H9 (cell line): ENCODE results near the gene MEF2C. TPM values are rescaled to one million over a fixed set of nuclear protein-coding genes. Genes with fewer than 3 reads are reported as not detected.

Experiments
- DNase-seq: peaks from one replicate; pipeline ENCODE4 v3.0.0-alpha.2; 2017
- H2AFZ ChIP-seq: one replicate; pipeline ENCODE4 v1.6.1; 2013; ENCODE audit warnings: mild to moderate bottlenecking, low read length, control low read depth, moderate library complexity
- H2AK5ac ChIP-seq: 2 replicates; pipeline ENCODE4 v1.6.1; 2013; ENCODE audit warnings: low read length, control low read depth, mixed read lengths; ENCODE audit not compliant: insufficient read length
- H2BK120ac ChIP-seq: one replicate; pipeline ENCODE4 v1.6.1; 2013; ENCODE audit warnings: low read depth, mild to moderate bottlenecking, low read length, control low read depth, inconsistent platforms; ENCODE audit not compliant: poor library complexity, severe bottlenecking
- H2BK12ac ChIP-seq: 2 replicates; pipeline ENCODE4 v1.6.1; 2013; ENCODE audit warnings: low read length, control low read depth, mixed read lengths, low read depth; ENCODE audit not compliant: insufficient read length
- H2BK15ac ChIP-seq: 2 replicates; pipeline ENCODE4 v1.6.1; 2013; ENCODE audit warnings: low read depth, low read length, control low read depth
- H2BK20ac ChIP-seq: one replicate; pipeline ENCODE4 v1.6.1; 2013; ENCODE audit warnings: low read depth, mild to moderate bottlenecking, low read length, control low read depth, inconsistent platforms; ENCODE audit not compliant: poor library complexity, severe bottlenecking
- H2BK5ac ChIP-seq: 2 replicates; pipeline ENCODE4 v1.6.1; 2013; ENCODE audit warnings: low read length, control low read depth, mixed read lengths; ENCODE audit not compliant: insufficient read length
- H3K14ac ChIP-seq: 2 replicates; pipeline ENCODE4 v1.6.1; 2013; ENCODE audit warnings: low read length, control low read depth; ENCODE audit not compliant: insufficient read depth
- H3K18ac ChIP-seq: 2 replicates; pipeline ENCODE4 v1.6.1; 2013; ENCODE audit warnings: low read depth, mild to moderate bottlenecking, mixed read lengths, low read length, control low read depth; ENCODE audit not compliant: insufficient read length
- H3K23ac ChIP-seq: 2 replicates; pipeline ENCODE4 v1.6.1; 2013; ENCODE audit warnings: low read length, control low read depth, mixed read lengths, low read depth; ENCODE audit not compliant: insufficient read length
- H3K23me2 ChIP-seq: 2 replicates; pipeline ENCODE4 v1.6.1; 2013; ENCODE audit warnings: low read depth, mild to moderate bottlenecking, mixed read lengths, low read length, control low read depth; ENCODE audit not compliant: insufficient read length, poor library complexity, severe bottlenecking
- H3K27ac ChIP-seq: 2 replicates; pipeline ENCODE4 v1.5.1; 2013; ENCODE audit warnings: low read length, control low read depth, mixed read lengths, low read depth; ENCODE audit not compliant: insufficient read length
- H3K27me3 ChIP-seq: 2 replicates; pipeline ENCODE4 v1.6.1; 2013; ENCODE audit warnings: low read length, control low read depth, inconsistent platforms; ENCODE audit not compliant: insufficient read depth
- H3K4ac ChIP-seq: 2 replicates; pipeline ENCODE4 v1.6.1; 2013; ENCODE audit warnings: low read depth, mild to moderate bottlenecking, control low read depth, inconsistent platforms, low read length, moderate library complexity
- H3K4me1 ChIP-seq: 2 replicates; pipeline ENCODE4 v1.6.1; 2013; ENCODE audit warnings: low read length, control low read depth, inconsistent platforms; ENCODE audit not compliant: insufficient read depth
- H3K4me2 ChIP-seq: 2 replicates; pipeline ENCODE4 v1.6.1; 2013; ENCODE audit warnings: low read length, control low read depth, mixed read lengths; ENCODE audit not compliant: insufficient read length, insufficient read depth
- H3K56ac ChIP-seq: 2 replicates; pipeline ENCODE4 v1.6.1; 2013; ENCODE audit warnings: low read depth, mild to moderate bottlenecking, mixed read lengths, low read length, control low read depth; ENCODE audit not compliant: insufficient read length
- H3K79me1 ChIP-seq: 2 replicates; pipeline ENCODE4 v1.6.1; 2013; ENCODE audit warnings: low read depth, mild to moderate bottlenecking, moderate library complexity, low read length, control low read depth, inconsistent platforms; ENCODE audit not compliant: insufficient read depth, poor library complexity, severe bottlenecking
- H3K79me2 ChIP-seq: 2 replicates; pipeline ENCODE4 v1.6.1; 2013; ENCODE audit warnings: low read length, control low read depth, inconsistent platforms; ENCODE audit not compliant: insufficient read depth
- H3K9ac ChIP-seq: 2 replicates; pipeline ENCODE4 v1.6.1; 2013; ENCODE audit warnings: low read length, control low read depth, mixed read lengths; ENCODE audit not compliant: insufficient read length; ENCODE audit errors: extremely low read depth
- H3K9me3 ChIP-seq: one replicate; pipeline ENCODE4 v1.6.1; 2013; ENCODE audit warnings: low read depth, low read length, inconsistent platforms; ENCODE audit not compliant: control insufficient read depth
- H3T11ph ChIP-seq: one replicate; pipeline ENCODE4 v1.6.1; 2013; ENCODE audit warnings: mild to moderate bottlenecking, low read length, control low read depth, inconsistent platforms
- H4K20me1 ChIP-seq: one replicate; pipeline ENCODE4 v1.6.1; 2013; ENCODE audit not compliant: control insufficient read depth, insufficient read length, insufficient read depth
- H4K5ac ChIP-seq: 2 replicates; pipeline ENCODE4 v1.6.1; 2013; ENCODE audit warnings: low read depth, mild to moderate bottlenecking, mixed read lengths, low read length, control low read depth; ENCODE audit not compliant: insufficient read length
- H4K8ac ChIP-seq: replicated peaks from 2 replicates; pipeline ENCODE4 v1.6.1; 2013; ENCODE audit warnings: low read length, control low read depth, mixed read lengths, low read depth; ENCODE audit not compliant: insufficient read length
- H4K91ac ChIP-seq: 2 replicates; pipeline ENCODE4 v1.6.1; 2013; ENCODE audit warnings: low read depth, mild to moderate bottlenecking, moderate library complexity, mixed read lengths, low read length, control low read depth; ENCODE audit not compliant: insufficient read length
- H3K27ac Mint-ChIP-seq, 3 experiments: 2 replicates in 2 of 3; 3 replicates in 1 of 3; pipeline ENCODE4 v1.8.0; 2020 to 2021; ENCODE audit warnings: mixed read lengths in 3 of 3, mild to moderate bottlenecking in 1 of 3, moderate library complexity in 1 of 3
- H3K27me3 Mint-ChIP-seq: 2 replicates; pipeline ENCODE4 v1.8.0; 2021; ENCODE audit warnings: low read depth, mild to moderate bottlenecking, moderate library complexity, mixed read lengths
- H3K36me3 Mint-ChIP-seq, 3 experiments: 2 replicates in 2 of 3; 3 replicates in 1 of 3; pipeline ENCODE4 v1.8.0; 2020 to 2021; ENCODE audit warnings: low read depth in 3 of 3, mixed read lengths in 3 of 3; ENCODE audit not compliant: insufficient read depth in 1 of 3
- H3K4me1 Mint-ChIP-seq, 2 experiments: 2 replicates each; pipeline ENCODE4 v1.8.0; 2020; ENCODE audit warnings: mixed read lengths in 2 of 2
- H3K4me3 Mint-ChIP-seq, 2 experiments: 2 replicates in 1 of 2; 3 replicates in 1 of 2; pipeline ENCODE4 v1.8.0; 2020 to 2021; ENCODE audit warnings: mild to moderate bottlenecking in 2 of 2, mixed read lengths in 2 of 2, moderate library complexity in 1 of 2
- H3K9me3 Mint-ChIP-seq, 2 experiments: 2 replicates in 1 of 2; 3 replicates in 1 of 2; pipeline ENCODE4 v1.8.0; 2020; ENCODE audit warnings: mild to moderate bottlenecking in 2 of 2, mixed read lengths in 2 of 2, moderate library complexity in 1 of 2
- CTCF ChIP-seq: fragments of 200-600 bp; sonication (generic); conservative IDR thresholded peaks from 3 replicates; pipeline ENCODE4 v1.8.0; 2021; ENCODE audit warnings: antibody characterized with exemption, mild to moderate bottlenecking
- WGBS: extraction: QIAGEN DNeasy Blood & Tissue Kit; methylation state at CpG from one replicate; pipeline ENCODE4 v1.1.7; 2013; ENCODE audit warnings: missing lambda C conversion rate, low lambda C conversion rate, mixed read lengths; ENCODE audit not compliant: insufficient read length; ENCODE audit errors: extremely low coverage; 5-methylcytosine and 5-hydroxymethylcytosine counted together
- long read RNA-seq: library from polyadenylated mRNA; unstranded; transcript quantifications from one replicate; pipeline ENCODE4 v2.0.0, GENCODE V29; 2020
- total RNA-seq: library from RNA; stranded (reverse); gene quantifications from 2 replicates; pipeline ENCODE4 v1.2.1, GENCODE V29; 2021

MEF2C gene
- total RNA-seq, result 0.11 and 0.20 TPM in 2 replicates
- long read RNA-seq, result 0 reads

DNA sequence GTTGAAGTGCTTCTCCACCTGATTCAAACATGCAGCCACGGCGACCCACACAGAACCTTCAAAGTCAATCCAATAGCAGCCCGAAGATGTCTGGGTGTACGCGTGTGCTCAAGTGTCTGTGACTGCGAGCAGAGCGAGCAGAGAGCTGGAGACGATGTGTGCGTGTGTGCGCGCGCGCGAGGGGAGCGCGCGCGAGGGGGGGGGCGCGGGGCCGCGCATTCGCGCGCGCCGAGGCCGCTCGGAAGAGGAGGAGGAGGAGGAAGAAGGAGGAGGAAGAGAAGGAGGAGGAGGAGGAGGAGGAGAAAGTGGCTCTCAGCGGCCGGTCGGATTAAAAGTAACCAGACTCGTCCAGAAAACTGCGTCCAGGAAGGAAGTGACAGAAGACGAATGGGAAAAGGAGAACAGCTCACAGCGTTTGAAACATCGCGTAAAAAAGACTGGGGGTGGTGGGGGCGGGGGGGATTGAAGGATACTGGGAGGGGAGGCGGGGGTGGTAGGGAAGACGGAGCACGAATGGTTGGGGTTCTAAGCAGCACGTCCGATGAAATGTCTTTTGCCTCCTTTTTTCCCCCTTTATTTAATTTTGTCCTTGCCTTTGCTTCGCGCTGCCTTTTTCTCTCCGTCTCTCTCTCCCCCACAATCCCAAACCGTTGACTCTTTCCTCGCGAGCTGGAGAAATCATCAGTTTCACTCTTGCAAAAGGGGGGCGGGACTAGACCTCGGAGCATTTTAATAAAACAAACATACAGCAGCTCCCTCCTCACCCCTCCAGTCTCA is at the start of gene MEF2C:
Gene MEF2C (minus strand): TSS at position 126 of the 777 bp plus-strand sequence. CDS start 59,396 bp downstream, outside the sequence.
- no peak for TF ChIP-seq CTCF
- Mint-ChIP-seq H3K9me3 (no peaks in the 10 kb centered on the region), H3K27me3 (peaks cover 69% of the 10 kb centered on the region), H3K4me3 (peak within 1 kb of the TSS; percentile 79 to 94), H3K27ac (no peak within 1 kb of the TSS; a peak in 2 of 7 replicates), H3K36me3 (no peaks in the 10 kb centered on the region), H3K4me1 (peaks cover 13 to 24% of the 10 kb centered on the region in 2 experiments)
- DNase-seq, result peak; percentile 55
- H3K23me2 ChIP-seq, result peaks cover 21% of the 10 kb centered on the region
- H3K56ac ChIP-seq, result no peak within 1 kb of the TSS
- no peaks in the 10 kb centered on the region for H3K9me3 ChIP-seq
- H2BK12ac ChIP-seq, result no peak within 1 kb of the TSS
- no peak within 1 kb of the TSS for H2BK5ac ChIP-seq
- no peak within 1 kb of the TSS for H3K23ac ChIP-seq
- H3K79me2 ChIP-seq, result no peaks in the 10 kb centered on the region
- no peak within 1 kb of the TSS for H3K9ac ChIP-seq
- H2AK5ac ChIP-seq, result no peak within 1 kb of the TSS
- H3T11ph ChIP-seq, result no peak within 1 kb of the TSS
- H4K20me1 ChIP-seq, result no peaks in the 10 kb centered on the region
- H3K79me1 ChIP-seq, result no peaks in the 10 kb centered on the region
- H4K91ac ChIP-seq, result no peak within 1 kb of the TSS
- no peak within 1 kb of the TSS for H3K14ac ChIP-seq
- H2AFZ ChIP-seq, result peak within 1 kb of the TSS; percentile 94
- peak within 1 kb of the TSS; percentile 81 for H3K4me2 ChIP-seq
- H3K27me3 ChIP-seq, result peaks cover 4% of the 10 kb centered on the region; the same call in 1 of the 2 replicates
- no peak within 1 kb of the TSS for H4K5ac ChIP-seq
- no peak within 1 kb of the TSS for H3K18ac ChIP-seq
- no peak within 1 kb of the TSS for H4K8ac ChIP-seq
- no peak within 1 kb of the TSS for H2BK15ac ChIP-seq
- H3K4ac ChIP-seq, result no peak within 1 kb of the TSS
- no peak within 1 kb of the TSS for H2BK20ac ChIP-seq
- H3K4me1 ChIP-seq, result no peaks in the 10 kb centered on the region; the same call in none of the 2 replicates
- H3K27ac ChIP-seq, result no peak within 1 kb of the TSS
- no CpG with 5 or more reads among the region's 52 CpGs for WGBS
- H2BK120ac ChIP-seq, result no peak within 1 kb of the TSS
